ENCODE data around the gene KCNQ1OT1.

Gene KCNQ1OT1

GRCh38 chr11:2599561-2600189, 100.1 kb downstream of the KCNQ1OT1 start:
- Histone ChIP-seq H3K4me3 (ENCODE audit: low read depth in 1 of 2, low read length in 2 of 2) (no peak overlapping the region), H3K27me3 (ENCODE audit: control insufficient read depth in 1 of 2, insufficient read depth in 2 of 2, low read length in 2 of 2) (no peaks in the 10 kb centered on the region), H3K4me1 (ENCODE audit: control insufficient read depth in 1 of 2, insufficient read depth in 2 of 2, low read length in 2 of 2) (no peaks in the 10 kb centered on the region), H3K27ac (ENCODE audit: low read depth, low read length) (no peak overlapping the region), H3K36me3 (ENCODE audit: control insufficient read depth in 1 of 2, insufficient read depth in 2 of 2, low read length in 2 of 2) (no peaks in the 10 kb centered on the region), H3K9me3 (ENCODE audit: control insufficient read depth in 1 of 2, low read length in 2 of 2) (peaks cover 0 to 3% of the 10 kb centered on the region in 2 donors), H3K9ac (ENCODE audit: low read depth in 1 of 2, low read length in 2 of 2) (no peak overlapping the region)

- H3K4me1 ChIP-seq (ENCODE audit: control insufficient read depth in 1 of 2, insufficient read depth in 2 of 2, low read length in 2 of 2) = no peaks in the 10 kb centered on the region
- peaks cover 0 to 3% of the 10 kb centered on the region in 2 donors for H3K9me3 ChIP-seq (ENCODE audit: control insufficient read depth in 1 of 2, low read length in 2 of 2)
- no peaks in the 10 kb centered on the region for H3K27me3 ChIP-seq (ENCODE audit: control insufficient read depth in 1 of 2, insufficient read depth in 2 of 2, low read length in 2 of 2)
- H3K4me3 ChIP-seq (ENCODE audit: low read depth in 1 of 2, low read length in 2 of 2) = no peak overlapping the region
- no peak overlapping the region for H3K27ac ChIP-seq (ENCODE audit: low read depth, low read length)
- H3K36me3 ChIP-seq (ENCODE audit: control insufficient read depth in 1 of 2, insufficient read depth in 2 of 2, low read length in 2 of 2) = peaks cover 6 to 32% of the 10 kb centered on the region in 2 donors
- H3K9ac ChIP-seq (ENCODE audit: low read depth in 1 of 2, low read length in 2 of 2) = no peak overlapping the region
These were observed 104.6 kb downstream of the KCNQ1OT1 start for GRCh38 chr11:2595204-2595603.

- H3K9me3 ChIP-seq (ENCODE audit: control insufficient read depth in 1 of 2, low read length in 2 of 2) = peaks cover 0 to 3% of the 10 kb centered on the region in 2 donors
- no peaks in the 10 kb centered on the region for H3K27me3 ChIP-seq (ENCODE audit: control insufficient read depth in 1 of 2, insufficient read depth in 2 of 2, low read length in 2 of 2)
- H3K4me1 ChIP-seq (ENCODE audit: control insufficient read depth in 1 of 2, insufficient read depth in 2 of 2, low read length in 2 of 2) = no peaks in the 10 kb centered on the region
- H3K27ac ChIP-seq (ENCODE audit: low read depth, low read length) = no peak overlapping the region
- H3K9ac ChIP-seq (ENCODE audit: low read depth in 1 of 2, low read length in 2 of 2) = no peak overlapping the region
- no peak overlapping the region for H3K4me3 ChIP-seq (ENCODE audit: low read depth in 1 of 2, low read length in 2 of 2)
- H3K36me3 ChIP-seq (ENCODE audit: control insufficient read depth in 1 of 2, insufficient read depth in 2 of 2, low read length in 2 of 2) = peaks cover 8 to 40% of the 10 kb centered on the region in 2 donors
These were observed 105.5 kb downstream of the KCNQ1OT1 start for GRCh38 chr11:2594267-2594666.

GRCh38 chr11:2593393-2593950, 106.3 kb downstream of the KCNQ1OT1 start:
- no peaks in the 10 kb centered on the region for H3K27me3 ChIP-seq (ENCODE audit: control insufficient read depth in 1 of 2, insufficient read depth in 2 of 2, low read length in 2 of 2)
- H3K9ac ChIP-seq (ENCODE audit: low read depth in 1 of 2, low read length in 2 of 2) = no peak overlapping the region
- peaks cover 8 to 47% of the 10 kb centered on the region in 2 donors for H3K36me3 ChIP-seq (ENCODE audit: control insufficient read depth in 1 of 2, insufficient read depth in 2 of 2, low read length in 2 of 2)
- peaks cover 0 to 1% of the 10 kb centered on the region in 2 donors for H3K9me3 ChIP-seq (ENCODE audit: control insufficient read depth in 1 of 2, low read length in 2 of 2)
- H3K4me3 ChIP-seq (ENCODE audit: low read depth in 1 of 2, low read length in 2 of 2) = no peak overlapping the region
- H3K4me1 ChIP-seq (ENCODE audit: control insufficient read depth in 1 of 2, insufficient read depth in 2 of 2, low read length in 2 of 2) = no peaks in the 10 kb centered on the region
- H3K27ac ChIP-seq (ENCODE audit: low read depth, low read length) = no peak overlapping the region

- H3K27ac ChIP-seq (ENCODE audit: low read depth, low read length) = no peak overlapping the region
- H3K4me1 ChIP-seq (ENCODE audit: control insufficient read depth in 1 of 2, insufficient read depth in 2 of 2, low read length in 2 of 2) = no peaks in the 10 kb centered on the region
- peaks cover 8 to 47% of the 10 kb centered on the region in 2 donors for H3K36me3 ChIP-seq (ENCODE audit: control insufficient read depth in 1 of 2, insufficient read depth in 2 of 2, low read length in 2 of 2)
- no peak overlapping the region for H3K4me3 ChIP-seq (ENCODE audit: low read depth in 1 of 2, low read length in 2 of 2)
- no peaks in the 10 kb centered on the region for H3K9me3 ChIP-seq (ENCODE audit: control insufficient read depth in 1 of 2, low read length in 2 of 2)
- H3K27me3 ChIP-seq (ENCODE audit: control insufficient read depth in 1 of 2, insufficient read depth in 2 of 2, low read length in 2 of 2) = no peaks in the 10 kb centered on the region
- H3K9ac ChIP-seq (ENCODE audit: low read depth in 1 of 2, low read length in 2 of 2) = no peak overlapping the region
These were observed 107.0 kb downstream of the KCNQ1OT1 start for GRCh38 chr11:2592559-2593392.

- H3K9ac ChIP-seq (ENCODE audit: low read depth in 1 of 2, low read length in 2 of 2) = no peak overlapping the region
- H3K4me1 ChIP-seq (ENCODE audit: control insufficient read depth in 1 of 2, insufficient read depth in 2 of 2, low read length in 2 of 2) = no peaks in the 10 kb centered on the region
- peaks cover 8 to 47% of the 10 kb centered on the region in 2 donors for H3K36me3 ChIP-seq (ENCODE audit: control insufficient read depth in 1 of 2, insufficient read depth in 2 of 2, low read length in 2 of 2)
- H3K9me3 ChIP-seq (ENCODE audit: control insufficient read depth in 1 of 2, low read length in 2 of 2) = no peaks in the 10 kb centered on the region
- H3K27me3 ChIP-seq (ENCODE audit: control insufficient read depth in 1 of 2, insufficient read depth in 2 of 2, low read length in 2 of 2) = no peaks in the 10 kb centered on the region
- no peak overlapping the region for H3K27ac ChIP-seq (ENCODE audit: low read depth, low read length)
- no peak overlapping the region for H3K4me3 ChIP-seq (ENCODE audit: low read depth in 1 of 2, low read length in 2 of 2)
These were observed 108.0 kb downstream of the KCNQ1OT1 start for GRCh38 chr11:2591805-2592204.

GRCh38 chr11:2590965-2591754, 108.6 kb downstream of the KCNQ1OT1 start:
- Histone ChIP-seq H3K36me3 (ENCODE audit: control insufficient read depth in 1 of 2, insufficient read depth in 2 of 2, low read length in 2 of 2) (peaks cover 8 to 47% of the 10 kb centered on the region in 2 donors), H3K9ac (ENCODE audit: low read depth in 1 of 2, low read length in 2 of 2) (no peak overlapping the region), H3K27me3 (ENCODE audit: control insufficient read depth in 1 of 2, insufficient read depth in 2 of 2, low read length in 2 of 2) (no peaks in the 10 kb centered on the region), H3K9me3 (ENCODE audit: control insufficient read depth in 1 of 2, low read length in 2 of 2) (no peaks in the 10 kb centered on the region), H3K4me3 (ENCODE audit: low read depth in 1 of 2, low read length in 2 of 2) (no peak overlapping the region), H3K27ac (ENCODE audit: low read depth, low read length) (no peak overlapping the region), H3K4me1 (ENCODE audit: control insufficient read depth in 1 of 2, insufficient read depth in 2 of 2, low read length in 2 of 2) (no peaks in the 10 kb centered on the region)

GRCh38 chr11:2590131-2590964, 109.4 kb downstream of the KCNQ1OT1 start:
- Histone ChIP-seq H3K36me3 (ENCODE audit: control insufficient read depth in 1 of 2, insufficient read depth in 2 of 2, low read length in 2 of 2) (peaks cover 8 to 53% of the 10 kb centered on the region in 2 donors), H3K4me3 (ENCODE audit: low read depth in 1 of 2, low read length in 2 of 2) (no peak overlapping the region)

GRCh38 chr11:2589538-2589934, 110.3 kb downstream of the KCNQ1OT1 start:
- Histone ChIP-seq H3K9ac (ENCODE audit: low read depth in 1 of 2, low read length in 2 of 2) (no peak overlapping the region), H3K36me3 (ENCODE audit: control insufficient read depth in 1 of 2, insufficient read depth in 2 of 2, low read length in 2 of 2) (peaks cover 8 to 61% of the 10 kb centered on the region in 2 donors), H3K27me3 (ENCODE audit: control insufficient read depth in 1 of 2, insufficient read depth in 2 of 2, low read length in 2 of 2) (no peaks in the 10 kb centered on the region), H3K9me3 (ENCODE audit: control insufficient read depth in 1 of 2, low read length in 2 of 2) (no peaks in the 10 kb centered on the region), H3K4me1 (ENCODE audit: control insufficient read depth in 1 of 2, insufficient read depth in 2 of 2, low read length in 2 of 2) (no peaks in the 10 kb centered on the region), H3K4me3 (ENCODE audit: low read depth in 1 of 2, low read length in 2 of 2) (no peak overlapping the region), H3K27ac (ENCODE audit: low read depth, low read length) (no peak overlapping the region)

More at GRCh38 chr11:2590131-2590964, 109.4 kb downstream of the KCNQ1OT1 start:
- Histone ChIP-seq H3K9me3 (ENCODE audit: control insufficient read depth in 1 of 2, low read length in 2 of 2) (no peaks in the 10 kb centered on the region), H3K4me1 (ENCODE audit: control insufficient read depth in 1 of 2, insufficient read depth in 2 of 2, low read length in 2 of 2) (no peaks in the 10 kb centered on the region), H3K9ac (ENCODE audit: low read depth in 1 of 2, low read length in 2 of 2) (no peak overlapping the region), H3K27me3 (ENCODE audit: control insufficient read depth in 1 of 2, insufficient read depth in 2 of 2, low read length in 2 of 2) (no peaks in the 10 kb centered on the region), H3K27ac (ENCODE audit: low read depth, low read length) (no peak overlapping the region)

All from duodenal mucosa (tissue), 2 donors.